Panc1 (cell line): ENCODE results near the gene BHLHE23. TPM values are rescaled to one million over a fixed set of nuclear protein-coding genes. Genes with fewer than 3 reads are reported as not detected.

ENCODE experiments used
- ATAC-seq: fragments of 200-7000 bp; cut with Tn5 transposase; 2 replicates; pipeline ENCODE4 v1.9.1; 2020; ENCODE audit warnings: mild to moderate bottlenecking, moderate library complexity
- BruUV-seq: library from RNA; stranded (reverse); fragments of 400-500 nt; replicated peaks from 2 replicates; lab custom pipeline; 2021; lab: Mats Ljungman, UMichigan
- CTCF ChIA-PET: fragments of 300-600 bp; sonication (Branson Sonifier 250); formaldehyde crosslinking; loops from one replicate; lab custom pipeline; 2022; ENCODE audit warnings: antibody characterized with exemption; lab: Charles Lee
- POLR2A ChIA-PET: fragments of 300-600 bp; sonication (Branson Sonifier 250); formaldehyde crosslinking; loops from one replicate; lab custom pipeline; 2022; ENCODE audit warnings: antibody characterized with exemption; lab: Charles Lee
- DNase-seq: peaks from one replicate; pipeline ENCODE4 v3.0.0-alpha.2; 2010; ENCODE audit warnings: low read depth, low spot score
- H3K27ac ChIP-seq: 2 replicates; pipeline ENCODE4 v1.5.1; 2011; ENCODE audit warnings: mild to moderate bottlenecking, low read length, inconsistent platforms
- H3K27me3 ChIP-seq: fragments of 200-500 bp; sonication (Bioruptor generic); 2 replicates; pipeline ENCODE4 v1.6.0; 2014; ENCODE audit warnings: low read length, inconsistent platforms; ENCODE audit not compliant: control insufficient read depth, insufficient read depth
- H3K36me3 ChIP-seq: fragments of 200-500 bp; sonication (Bioruptor generic); 2 replicates; pipeline ENCODE4 v1.5.1; 2014; ENCODE audit warnings: inconsistent platforms, mild to moderate bottlenecking, low read length, moderate library complexity; ENCODE audit not compliant: control insufficient read depth, insufficient read depth
- H3K4me1 ChIP-seq: 2 replicates; pipeline ENCODE4 v1.5.1; 2011; ENCODE audit warnings: inconsistent platforms, mild to moderate bottlenecking, low read length, moderate library complexity; ENCODE audit not compliant: control insufficient read depth, insufficient read depth
- H3K4me3 ChIP-seq, 2 experiments: 2 replicates each; pipeline ENCODE4 v1.5.1; 2011 to 2012; ENCODE audit warnings: low read depth in 2 of 2, low read length in 2 of 2, mild to moderate bottlenecking in 2 of 2, inconsistent platforms in 1 of 2, moderate library complexity in 1 of 2
- H3K9me3 ChIP-seq: fragments of 200-500 bp; sonication (Bioruptor generic); 2 replicates; pipeline ENCODE4 v1.5.1; 2014; ENCODE audit warnings: low read depth, mild to moderate bottlenecking, inconsistent platforms, low read length, moderate library complexity; ENCODE audit not compliant: control insufficient read depth, insufficient read depth
- POLR2AphosphoS5 ChIP-seq: IDR thresholded peaks from 2 replicates; pipeline ENCODE4 v1.6.1; 2012; ENCODE audit warnings: mild to moderate bottlenecking, low read depth, low read length, moderate library complexity
- SIN3A ChIP-seq: IDR thresholded peaks from 2 replicates; pipeline ENCODE4 v1.6.1; 2012; ENCODE audit warnings: low read depth, mild to moderate bottlenecking, low read length, moderate library complexity, borderline replicate concordance; ENCODE audit not compliant: insufficient read depth
- TCF7L2 ChIP-seq: IDR thresholded peaks from 2 replicates; pipeline ENCODE4 v1.6.1; 2011; ENCODE audit warnings: mild to moderate bottlenecking, low read depth, low read length, inconsistent platforms
- in situ Hi-C: cut with HindIII; loops from 2 replicates; pipeline ENCODE4 v1.10.0; 2016; ENCODE audit warnings: low sequenced_read_pairs, low pct_unique_long_range_greater_than_20kb
- intact Hi-C: fragments of 100-400 bp; cut with micrococcal nuclease; formaldehyde crosslinking; loops from one replicate; pipeline ENCODE4 v1.10.0; 2022; ENCODE audit not compliant: unreplicated experiment
- total RNA-seq: library from RNA; stranded (reverse); gene quantifications from one replicate; pipeline ENCODE4 v1.2.1, GENCODE V29; 2021; ENCODE audit not compliant: unreplicated experiment
- TF ChIP-seq, protein P1 (sequence below): fragments of 450-650 bp; IDR thresholded peaks from 2 replicates; pipeline ENCODE4 v1.5.1; 2017; ENCODE audit warnings: mild to moderate bottlenecking
- TF ChIP-seq, protein P2 (sequence below), 2 experiments: IDR thresholded peaks; 2 replicates each; pipeline ENCODE4 v1.6.1; 2011 to 2012; ENCODE audit warnings: low read depth in 2 of 2, control low read depth in 1 of 2, low read length in 1 of 2, mild to moderate bottlenecking in 1 of 2, moderate library complexity in 1 of 2; ENCODE audit not compliant: insufficient read depth in 1 of 2

The BHLHE23 gene
- total RNA-seq, 1 experiment from 2014 or later, result not detected

DNA sequence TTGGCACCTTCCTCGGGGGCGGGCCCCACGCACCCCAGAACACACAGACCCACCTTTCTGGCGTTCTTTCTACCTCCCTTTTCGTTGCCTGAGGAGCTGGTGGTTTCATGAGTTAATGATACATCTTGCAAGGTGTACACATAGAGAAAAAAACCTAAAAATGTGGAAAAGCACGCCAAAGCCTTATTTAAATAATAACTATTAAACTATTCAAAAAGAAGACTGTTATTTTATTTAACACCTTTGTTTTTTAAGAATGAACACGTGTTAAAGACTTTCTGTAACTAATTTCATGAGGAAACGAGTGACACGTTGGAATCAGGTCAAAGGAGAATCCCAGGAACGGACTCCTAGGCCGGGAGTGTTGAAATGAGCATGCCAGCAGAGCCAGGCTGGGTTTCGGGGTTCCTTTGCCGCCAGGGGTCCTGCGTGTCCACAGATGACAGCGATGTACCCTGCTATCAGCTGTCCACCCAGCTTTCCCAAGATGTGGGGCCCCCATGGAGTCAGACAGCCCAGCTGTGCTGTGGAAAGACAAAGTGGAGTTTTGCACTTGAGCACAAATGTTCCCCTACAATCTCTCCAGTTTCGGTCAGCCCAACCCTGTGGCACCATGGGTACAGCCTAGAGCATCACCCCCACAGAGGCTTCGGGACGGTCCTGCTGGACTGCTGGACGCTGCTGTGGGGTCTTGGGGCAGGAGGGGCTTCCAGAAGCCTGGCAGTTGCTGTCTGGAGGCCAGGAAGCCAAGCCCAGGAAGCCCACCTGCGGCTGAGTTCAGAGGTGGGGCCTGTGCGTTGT is 38.2 kb downstream of the BHLHE23 start:
- Histone ChIP-seq H3K9me3 (no peaks in the 10 kb centered on the region), H3K27me3 (no peaks in the 10 kb centered on the region), H3K4me3 (no peak overlapping the region), H3K4me1 (no peaks in the 10 kb centered on the region; the same call in 1 of the 2 replicates), H3K36me3 (no peaks in the 10 kb centered on the region), H3K27ac (no peak overlapping the region)
- ATAC-seq (no peak), DNase-seq (no peak)
- in situ Hi-C loops (no loop called here), intact Hi-C loops (no loop called here)
- no peak for TF ChIP-seq SIN3A
- TF ChIP-seq, protein P1, sequence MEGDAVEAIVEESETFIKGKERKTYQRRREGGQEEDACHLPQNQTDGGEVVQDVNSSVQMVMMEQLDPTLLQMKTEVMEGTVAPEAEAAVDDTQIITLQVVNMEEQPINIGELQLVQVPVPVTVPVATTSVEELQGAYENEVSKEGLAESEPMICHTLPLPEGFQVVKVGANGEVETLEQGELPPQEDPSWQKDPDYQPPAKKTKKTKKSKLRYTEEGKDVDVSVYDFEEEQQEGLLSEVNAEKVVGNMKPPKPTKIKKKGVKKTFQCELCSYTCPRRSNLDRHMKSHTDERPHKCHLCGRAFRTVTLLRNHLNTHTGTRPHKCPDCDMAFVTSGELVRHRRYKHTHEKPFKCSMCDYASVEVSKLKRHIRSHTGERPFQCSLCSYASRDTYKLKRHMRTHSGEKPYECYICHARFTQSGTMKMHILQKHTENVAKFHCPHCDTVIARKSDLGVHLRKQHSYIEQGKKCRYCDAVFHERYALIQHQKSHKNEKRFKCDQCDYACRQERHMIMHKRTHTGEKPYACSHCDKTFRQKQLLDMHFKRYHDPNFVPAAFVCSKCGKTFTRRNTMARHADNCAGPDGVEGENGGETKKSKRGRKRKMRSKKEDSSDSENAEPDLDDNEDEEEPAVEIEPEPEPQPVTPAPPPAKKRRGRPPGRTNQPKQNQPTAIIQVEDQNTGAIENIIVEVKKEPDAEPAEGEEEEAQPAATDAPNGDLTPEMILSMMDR, result no peak
- TF ChIP-seq POLR2AphosphoS5, result no peak
- TF ChIP-seq, protein P2, sequence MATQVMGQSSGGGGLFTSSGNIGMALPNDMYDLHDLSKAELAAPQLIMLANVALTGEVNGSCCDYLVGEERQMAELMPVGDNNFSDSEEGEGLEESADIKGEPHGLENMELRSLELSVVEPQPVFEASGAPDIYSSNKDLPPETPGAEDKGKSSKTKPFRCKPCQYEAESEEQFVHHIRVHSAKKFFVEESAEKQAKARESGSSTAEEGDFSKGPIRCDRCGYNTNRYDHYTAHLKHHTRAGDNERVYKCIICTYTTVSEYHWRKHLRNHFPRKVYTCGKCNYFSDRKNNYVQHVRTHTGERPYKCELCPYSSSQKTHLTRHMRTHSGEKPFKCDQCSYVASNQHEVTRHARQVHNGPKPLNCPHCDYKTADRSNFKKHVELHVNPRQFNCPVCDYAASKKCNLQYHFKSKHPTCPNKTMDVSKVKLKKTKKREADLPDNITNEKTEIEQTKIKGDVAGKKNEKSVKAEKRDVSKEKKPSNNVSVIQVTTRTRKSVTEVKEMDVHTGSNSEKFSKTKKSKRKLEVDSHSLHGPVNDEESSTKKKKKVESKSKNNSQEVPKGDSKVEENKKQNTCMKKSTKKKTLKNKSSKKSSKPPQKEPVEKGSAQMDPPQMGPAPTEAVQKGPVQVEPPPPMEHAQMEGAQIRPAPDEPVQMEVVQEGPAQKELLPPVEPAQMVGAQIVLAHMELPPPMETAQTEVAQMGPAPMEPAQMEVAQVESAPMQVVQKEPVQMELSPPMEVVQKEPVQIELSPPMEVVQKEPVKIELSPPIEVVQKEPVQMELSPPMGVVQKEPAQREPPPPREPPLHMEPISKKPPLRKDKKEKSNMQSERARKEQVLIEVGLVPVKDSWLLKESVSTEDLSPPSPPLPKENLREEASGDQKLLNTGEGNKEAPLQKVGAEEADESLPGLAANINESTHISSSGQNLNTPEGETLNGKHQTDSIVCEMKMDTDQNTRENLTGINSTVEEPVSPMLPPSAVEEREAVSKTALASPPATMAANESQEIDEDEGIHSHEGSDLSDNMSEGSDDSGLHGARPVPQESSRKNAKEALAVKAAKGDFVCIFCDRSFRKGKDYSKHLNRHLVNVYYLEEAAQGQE (IDR thresholded peaks at IDR 0.05; ENCODE audit: insufficient read depth in 1 of 2, low read depth in 2 of 2, low read length in 1 of 2), result no peak
- TF ChIP-seq TCF7L2, result no peak
- ChIA-PET POLR2A (no interaction called here), CTCF (no interaction called here)
- BruUV-seq, result no TSS peak

DNA sequence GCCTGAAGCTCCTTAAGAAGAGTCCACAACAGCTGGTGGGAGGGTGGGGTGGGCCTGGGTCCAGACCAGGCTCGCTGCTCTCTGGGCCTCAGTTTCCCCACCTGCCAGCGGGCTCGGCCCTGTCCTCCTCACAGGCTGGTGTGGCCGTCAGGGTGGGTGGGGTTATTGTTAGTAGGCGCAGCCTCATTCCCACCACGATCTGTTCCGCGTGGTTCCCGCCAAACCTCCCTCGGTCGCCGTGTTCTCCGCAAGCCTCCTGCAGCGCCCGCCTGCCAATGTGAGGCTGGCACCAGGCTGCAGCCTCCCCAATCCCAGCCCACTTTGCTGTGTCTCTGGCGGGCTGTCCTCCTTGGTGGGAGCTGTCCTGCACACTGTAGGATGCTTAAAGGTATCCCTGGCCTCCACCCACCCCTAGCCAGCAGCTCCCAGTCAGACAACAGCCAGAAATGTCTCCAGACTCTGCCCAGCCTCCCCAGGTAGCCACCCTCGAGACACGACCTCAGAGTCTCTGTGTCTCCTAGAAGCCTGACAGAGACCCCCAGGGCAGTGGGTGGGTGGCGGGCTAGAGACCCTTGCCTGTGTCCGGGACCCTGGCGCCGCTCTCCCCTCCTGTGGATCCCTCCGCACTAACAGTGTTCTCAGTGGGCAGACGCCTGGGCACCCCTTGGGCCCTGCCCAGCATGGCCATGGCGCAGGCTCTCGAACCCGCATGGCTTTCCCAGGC is 39.0 kb downstream of the BHLHE23 start:
- H3K4me1 ChIP-seq, result no peaks in the 10 kb centered on the region; the same call in 1 of the 2 replicates
- DNase-seq (no peak), ATAC-seq (no peak)
- no peaks in the 10 kb centered on the region for H3K27me3 ChIP-seq
- no peaks in the 10 kb centered on the region for H3K36me3 ChIP-seq
- no peaks in the 10 kb centered on the region for H3K9me3 ChIP-seq
- H3K4me3 ChIP-seq, result no peak overlapping the region
- H3K27ac ChIP-seq, result no peak overlapping the region
- no TSS peak for BruUV-seq
- ChIA-PET POLR2A (no interaction called here), CTCF (no interaction called here)
- in situ Hi-C loops, result no loop called here
- TF ChIP-seq, protein P2 (IDR thresholded peaks at IDR 0.05; ENCODE audit: insufficient read depth in 1 of 2, low read depth in 2 of 2, low read length in 1 of 2), result no peak
- no peak for TF ChIP-seq POLR2AphosphoS5
- no peak for TF ChIP-seq TCF7L2
- TF ChIP-seq SIN3A, result no peak
- TF ChIP-seq, protein P1, result no peak
- intact Hi-C loops, result no loop called here
